ENCODE measurements around the gene CCL2. TPM values are rescaled to one million over a fixed set of nuclear protein-coding genes. Genes with fewer than 3 reads are reported as not detected.

CCL2 gene
- total RNA-seq, 1 donor from 2014 or later, result 1,495 TPM

DNA sequence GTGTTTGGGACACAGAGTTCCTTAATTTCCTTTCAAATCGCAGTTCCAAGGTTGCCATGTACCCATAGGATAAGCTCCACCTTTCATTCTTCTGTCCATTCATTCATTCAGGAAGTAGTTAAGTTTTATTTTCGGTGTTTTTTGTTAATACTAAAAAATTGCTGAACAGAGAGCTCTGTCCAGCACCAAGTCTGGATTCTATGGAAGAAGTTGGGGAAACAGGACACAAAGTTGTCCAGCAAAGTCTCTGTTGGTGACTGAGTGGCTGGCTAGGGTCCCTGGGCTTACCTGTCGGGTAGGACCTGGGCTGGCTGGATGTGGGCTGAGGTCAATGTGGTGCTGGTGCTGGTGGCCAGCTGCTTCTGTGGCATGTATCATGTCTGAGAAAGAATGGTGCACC is 17.6 kb upstream of the CCL2 start:
- DNase-seq (ENCODE audit: extremely low read depth, low read depth, low spot score), result no peak

DNA sequence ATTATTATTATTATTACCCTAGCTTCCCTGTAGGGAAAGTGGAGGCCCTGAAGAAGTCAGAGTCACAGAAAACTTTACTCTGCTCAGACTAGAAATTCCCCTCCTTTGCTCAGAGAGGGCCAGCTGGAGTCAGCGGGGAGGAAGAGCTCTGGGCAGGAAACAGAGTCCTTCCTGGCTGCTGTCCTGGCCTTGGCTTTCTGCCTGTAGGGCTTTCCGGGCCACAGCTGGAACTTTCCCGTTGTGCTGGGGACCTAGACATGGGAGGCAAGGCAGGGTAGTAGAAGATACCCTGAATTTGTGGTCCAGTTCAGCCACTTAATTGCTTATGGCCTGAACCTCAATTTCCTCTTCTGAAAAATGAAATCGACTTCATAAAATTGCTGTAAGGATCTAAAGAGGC is 14.0 kb upstream of the CCL2 start:
- DNase-seq (ENCODE audit: extremely low read depth, low read depth, low spot score), result no peak

DNA sequence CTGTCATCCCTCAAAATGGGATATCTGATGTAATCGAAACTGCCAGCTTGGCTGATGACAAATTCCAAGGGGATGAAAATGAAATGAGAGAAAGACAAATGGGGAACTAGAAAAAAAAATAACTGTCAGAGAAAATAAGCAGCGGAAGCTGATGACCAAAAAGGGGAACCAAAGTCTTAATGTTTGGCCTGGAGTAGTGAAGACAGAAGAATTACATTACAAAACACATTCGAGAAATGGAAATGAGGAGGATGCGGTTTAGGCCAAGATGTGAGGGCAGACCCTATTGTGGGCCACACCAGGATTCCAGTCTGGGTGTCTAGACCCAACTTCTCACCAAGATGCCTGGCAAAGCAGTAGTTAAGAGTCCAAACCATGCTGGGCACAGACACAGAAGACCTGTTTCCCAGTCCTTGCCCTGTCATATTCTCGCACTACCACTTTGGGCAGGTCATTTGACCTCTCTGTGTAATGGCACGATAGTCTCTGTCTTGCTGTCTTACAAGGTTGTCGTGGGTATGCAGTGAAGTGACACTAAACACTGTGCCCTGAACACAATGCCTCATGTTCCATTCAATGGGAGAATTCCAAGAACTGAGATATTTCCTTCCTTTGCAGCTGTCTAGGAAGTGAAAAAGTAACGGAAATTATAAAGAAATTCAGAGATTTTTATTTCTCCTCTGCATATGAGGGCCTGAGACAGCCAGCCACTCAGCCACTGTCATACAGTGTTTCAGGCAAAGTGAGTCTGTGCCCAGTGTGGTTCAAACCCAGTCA is 12.3 kb upstream of the CCL2 start:
- no peak for DNase-seq (ENCODE audit: extremely low read depth, low read depth, low spot score)

DNA sequence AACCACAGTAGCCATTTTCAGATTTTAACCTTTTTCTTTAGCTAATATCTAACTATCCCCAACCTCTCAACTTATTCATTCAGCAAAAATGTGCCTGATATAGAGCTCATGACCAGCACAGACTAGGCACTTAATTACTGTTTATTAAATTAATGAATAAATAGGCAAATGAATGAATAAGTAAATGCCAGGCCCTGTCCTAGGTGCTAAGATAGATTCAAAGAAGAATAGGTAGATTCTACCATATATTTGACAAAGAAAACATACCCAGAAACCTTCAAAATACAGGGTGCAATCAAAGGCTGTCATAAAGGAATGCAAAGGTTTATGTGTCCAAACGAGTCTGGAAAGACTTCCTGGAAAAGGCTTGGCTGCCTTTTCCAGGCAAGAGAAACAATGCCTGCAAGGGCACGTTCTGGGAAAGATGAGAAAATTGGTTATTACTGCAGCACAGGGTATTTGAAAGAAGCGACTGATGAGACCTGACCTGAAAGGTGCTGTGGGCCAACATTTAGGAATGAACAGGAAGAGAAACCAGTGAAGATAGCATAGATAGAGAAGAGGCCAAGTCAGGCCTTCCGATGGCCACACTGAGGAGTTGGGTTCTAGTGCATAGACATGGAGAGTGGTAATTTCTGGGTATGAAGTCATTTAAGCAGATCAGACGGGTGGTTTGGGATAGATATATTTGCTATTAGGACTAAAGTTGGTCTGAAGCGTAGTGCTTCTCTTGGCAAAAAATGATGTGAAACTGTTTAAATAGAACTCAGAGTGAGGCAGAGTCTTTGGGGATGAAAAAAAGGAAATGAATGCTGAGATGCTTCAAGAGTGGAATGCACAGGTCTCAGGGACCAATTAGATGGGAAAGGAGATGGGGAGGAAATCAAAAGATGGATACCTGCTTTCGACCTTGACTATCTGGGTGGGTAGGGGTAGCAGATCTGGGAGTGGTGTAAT is 11.4 kb upstream of the CCL2 start:
- no peak for DNase-seq (ENCODE audit: extremely low read depth, low read depth, low spot score)

DNA sequence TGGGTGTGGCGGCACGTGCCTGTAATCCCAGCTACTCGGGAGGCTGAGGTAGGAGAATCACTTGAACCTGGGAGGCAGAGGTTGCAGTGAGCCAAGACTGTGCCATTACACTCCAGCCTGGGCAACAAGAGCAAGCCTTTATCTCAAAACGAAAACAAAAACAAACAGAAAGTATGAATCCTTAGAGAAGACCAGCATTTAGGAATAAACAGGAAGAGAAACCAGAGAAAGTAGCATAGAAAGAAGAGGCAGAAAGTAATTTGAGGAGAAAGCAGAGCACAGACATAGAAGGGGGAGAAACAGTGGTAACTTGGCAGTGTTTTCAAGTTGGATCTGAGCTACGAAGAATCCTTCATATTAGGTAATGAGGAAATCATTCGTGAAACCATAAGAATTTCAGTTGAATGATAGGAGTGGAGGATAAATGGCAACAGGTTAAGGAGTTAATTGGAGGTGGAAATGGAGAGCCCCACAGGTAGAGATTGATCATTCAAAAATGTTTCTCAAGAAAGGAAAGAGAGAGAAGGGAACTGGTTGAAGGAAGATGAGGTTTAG is 9.7 kb upstream of the CCL2 start:
- no peak for DNase-seq (ENCODE audit: extremely low read depth, low read depth, low spot score)

DNA sequence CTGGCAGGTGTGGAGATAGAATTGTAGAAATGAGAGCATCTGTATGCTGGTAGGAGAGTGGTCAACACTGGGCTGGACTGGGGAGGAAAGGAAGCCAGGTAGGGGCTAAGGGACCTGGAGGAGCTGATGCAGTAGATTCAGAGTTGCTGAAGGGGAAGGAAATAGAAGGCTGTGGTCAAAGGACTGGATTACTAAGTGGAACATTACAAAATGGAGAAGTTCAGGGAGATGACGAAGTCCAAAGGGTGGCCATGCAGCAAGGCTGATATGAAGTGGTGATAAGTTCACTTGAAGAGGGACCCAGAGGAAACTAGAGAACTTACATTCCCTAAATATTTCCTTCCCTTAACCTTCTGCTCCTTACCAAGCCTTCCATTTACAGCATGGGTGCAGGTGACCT is 8.6 kb upstream of the CCL2 start:
- DNase-seq (ENCODE audit: extremely low read depth, low read depth, low spot score), result no peak

DNA sequence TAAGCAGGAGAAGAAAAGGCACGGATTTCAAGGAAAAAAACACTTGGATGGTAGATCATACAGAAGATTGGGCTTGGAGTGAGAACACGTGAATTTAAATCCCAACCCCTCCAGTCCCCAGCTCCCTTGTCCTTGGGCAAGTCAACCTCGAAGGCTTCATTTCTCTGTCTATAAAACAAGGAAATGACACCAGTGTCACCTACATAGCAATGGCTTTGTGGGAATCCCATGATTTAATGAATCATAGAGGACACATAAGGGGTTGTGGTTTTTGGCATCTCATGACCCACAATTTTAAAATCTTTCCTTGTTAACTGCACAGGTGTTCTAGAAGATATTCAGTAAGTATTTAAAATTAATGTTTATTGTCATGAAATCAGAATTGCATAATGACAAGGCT is 8.2 kb upstream of the CCL2 start:
- DNase-seq (ENCODE audit: extremely low read depth, low read depth, low spot score), result no peak

DNA sequence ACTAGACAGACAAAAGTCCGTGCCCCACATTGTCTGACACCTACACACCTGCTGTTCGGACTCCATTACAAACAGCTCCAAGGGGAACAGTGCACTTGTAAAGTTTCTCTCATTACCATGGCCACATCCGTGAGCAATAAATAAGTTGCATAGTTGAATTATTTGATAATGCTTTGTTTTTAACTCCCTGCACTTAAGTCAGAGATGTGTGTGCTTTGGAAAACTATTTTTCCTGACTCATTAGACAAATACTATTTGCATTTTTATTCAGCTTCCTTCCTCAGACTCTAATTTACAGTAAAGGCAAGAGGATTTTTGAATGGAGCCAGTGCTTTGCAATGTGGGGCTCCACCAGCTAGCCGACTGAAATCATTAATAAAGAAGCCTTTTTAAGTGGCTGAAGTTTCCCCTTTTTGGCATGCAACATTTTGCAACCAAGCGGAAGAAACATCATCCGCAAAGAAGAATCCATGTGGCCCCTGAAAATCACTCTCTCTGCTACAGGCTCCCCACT is 6.5 kb upstream of the CCL2 start:
- DNase-seq (ENCODE audit: extremely low read depth, low read depth, low spot score), result no peak

DNA sequence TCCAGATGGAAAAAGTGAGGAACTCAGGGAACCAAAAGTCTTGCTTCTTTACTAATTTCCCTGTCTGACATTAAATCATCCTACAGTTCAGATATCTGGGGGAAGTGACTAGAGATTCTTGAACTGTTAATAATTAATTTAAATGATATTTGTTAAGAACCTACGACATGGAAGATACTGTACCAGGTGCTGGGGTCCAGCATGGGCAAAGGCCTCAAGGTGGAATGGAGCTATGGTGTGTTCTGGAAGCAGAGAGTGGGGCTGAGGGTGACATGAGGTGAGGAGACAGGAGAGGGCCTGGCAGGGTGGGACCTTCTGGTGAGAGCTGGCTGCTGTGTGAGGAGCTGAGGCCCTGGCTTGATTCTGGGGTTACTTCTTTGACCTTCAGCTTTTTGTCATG is 6.0 kb upstream of the CCL2 start:
- no peak for DNase-seq (ENCODE audit: extremely low read depth, low read depth, low spot score)

DNA sequence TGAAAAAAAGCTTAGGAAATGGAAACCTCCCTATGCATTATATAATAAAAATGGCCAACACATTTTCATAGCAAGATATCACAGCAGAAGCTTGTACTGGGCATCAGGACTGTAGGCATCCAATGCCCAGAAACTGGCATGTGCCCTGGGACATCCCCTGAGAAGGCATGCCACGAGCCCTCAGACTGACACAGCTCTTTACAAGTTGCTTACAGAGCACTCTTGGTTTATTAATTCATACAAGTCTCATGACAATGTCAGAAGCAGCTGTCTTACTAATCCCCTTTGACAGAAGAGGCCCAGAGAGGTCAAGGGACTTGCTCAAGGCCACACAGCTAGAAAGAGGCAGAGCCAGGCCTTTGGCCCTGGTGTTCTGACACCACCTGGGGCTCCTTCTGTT is 5.6 kb upstream of the CCL2 start:
- no peak for DNase-seq (ENCODE audit: extremely low read depth, low read depth, low spot score)

DNA sequence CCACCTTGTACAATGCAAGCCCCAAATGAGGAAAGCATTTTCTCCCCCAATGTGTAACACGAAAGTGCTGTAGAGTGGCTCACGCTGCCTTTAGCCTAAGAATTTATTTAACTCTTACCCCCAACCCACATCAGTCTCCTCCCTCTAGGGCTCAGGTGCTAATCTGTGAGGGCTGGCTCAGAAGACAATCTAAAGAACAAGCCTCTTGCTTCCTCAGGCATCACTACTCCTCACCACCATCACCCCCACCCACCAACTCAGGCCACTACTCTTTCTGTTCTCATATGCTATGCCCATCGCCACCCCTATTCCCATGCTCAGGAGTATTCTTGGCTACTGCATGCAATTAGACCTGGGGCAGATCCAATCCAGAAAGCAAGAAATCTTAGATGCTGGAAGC is 3.9 kb upstream of the CCL2 start:
- no peak for DNase-seq (ENCODE audit: extremely low read depth, low read depth, low spot score)

DNA sequence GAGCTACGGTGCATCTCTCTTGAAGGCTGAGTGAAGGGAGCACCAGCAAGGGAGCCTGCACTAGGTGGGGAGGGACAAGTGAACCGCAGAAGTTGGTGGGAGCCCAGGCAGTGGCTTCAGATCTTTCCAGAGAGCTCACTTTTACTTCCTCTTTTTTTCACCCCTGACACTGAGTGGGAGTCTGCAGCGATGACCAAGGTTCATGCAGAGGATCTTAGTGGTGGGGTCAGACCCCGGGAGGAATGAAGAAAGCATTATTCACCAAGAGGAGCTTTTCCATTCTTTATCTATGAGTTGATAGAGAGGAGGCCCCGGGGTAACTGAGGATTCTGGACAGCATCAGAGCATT is 3.0 kb upstream of the CCL2 start:
- DNase-seq (ENCODE audit: extremely low read depth, low read depth, low spot score), result no peak

DNA sequence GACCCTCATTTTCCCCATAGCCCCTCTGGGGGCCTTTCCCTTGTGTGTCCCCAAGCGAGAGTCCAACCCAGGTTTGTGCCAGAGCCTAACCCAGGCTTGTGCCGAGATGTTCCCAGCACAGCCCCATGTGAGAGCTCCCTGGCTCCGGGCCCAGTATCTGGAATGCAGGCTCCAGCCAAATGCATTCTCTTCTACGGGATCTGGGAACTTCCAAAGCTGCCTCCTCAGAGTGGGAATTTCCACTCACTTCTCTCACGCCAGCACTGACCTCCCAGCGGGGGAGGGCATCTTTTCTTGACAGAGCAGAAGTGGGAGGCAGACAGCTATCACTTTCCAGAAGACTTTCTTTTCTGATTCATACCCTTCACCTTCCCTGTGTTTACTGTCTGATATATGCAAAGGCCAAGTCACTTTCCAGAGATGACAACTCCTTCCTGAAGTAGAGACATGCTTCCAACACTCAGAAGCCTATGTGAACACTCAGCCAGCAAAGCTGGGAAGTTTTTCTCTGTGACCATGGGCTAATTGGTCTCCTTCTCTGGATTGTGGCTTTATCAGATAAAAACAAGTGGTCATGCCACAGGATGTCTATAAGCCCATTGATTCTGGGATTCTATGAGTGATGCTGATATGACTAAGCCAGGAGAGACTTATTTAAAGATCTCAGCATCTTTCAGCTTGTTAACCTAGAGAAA is 2.5 kb upstream of the CCL2 start:
- DNase-seq (ENCODE audit: extremely low read depth, low read depth, low spot score), result no peak

DNA sequence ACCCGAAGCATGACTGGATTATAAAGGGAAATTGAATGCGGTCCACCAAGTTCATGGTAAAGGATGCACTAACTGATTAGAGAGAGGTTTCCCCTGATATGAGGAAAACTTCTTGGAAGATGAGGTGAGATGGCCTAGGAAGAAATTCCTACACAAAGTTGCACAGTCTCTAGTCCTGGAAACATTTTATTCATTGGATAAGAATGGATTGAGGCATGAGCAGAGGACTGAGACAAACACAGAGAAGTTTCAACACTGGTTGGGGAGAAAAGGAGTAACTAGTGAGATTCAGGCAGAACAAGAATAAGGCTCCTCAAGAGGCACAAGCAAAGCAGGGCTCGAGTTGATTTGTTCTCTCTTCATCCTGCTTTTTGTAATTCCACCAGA is 2.0 kb upstream of the CCL2 start:
- DNase-seq (ENCODE audit: extremely low read depth, low read depth, low spot score), result no peak

DNA sequence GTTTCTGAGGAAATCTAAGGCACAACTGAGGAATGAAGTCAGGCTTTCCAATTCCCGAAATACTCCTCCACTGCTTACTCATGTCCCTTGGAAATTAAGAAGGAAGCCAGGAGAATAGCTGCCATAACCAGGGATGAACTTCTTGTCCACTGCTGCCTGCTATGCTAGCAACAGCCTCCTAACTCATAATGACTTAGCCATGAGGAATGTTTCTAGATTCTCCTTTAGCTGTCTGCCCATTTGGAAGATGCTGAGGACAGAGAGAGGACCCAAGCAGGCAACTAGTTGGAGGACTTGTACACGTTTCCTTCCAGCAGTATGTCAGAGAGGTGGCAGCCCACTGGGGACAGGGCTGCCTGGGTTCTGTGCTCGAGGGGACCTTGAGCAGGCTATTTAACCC is 939 bp upstream of the CCL2 start:
- DNase-seq (ENCODE audit: extremely low read depth, low read depth, low spot score), result no peak

DNA sequence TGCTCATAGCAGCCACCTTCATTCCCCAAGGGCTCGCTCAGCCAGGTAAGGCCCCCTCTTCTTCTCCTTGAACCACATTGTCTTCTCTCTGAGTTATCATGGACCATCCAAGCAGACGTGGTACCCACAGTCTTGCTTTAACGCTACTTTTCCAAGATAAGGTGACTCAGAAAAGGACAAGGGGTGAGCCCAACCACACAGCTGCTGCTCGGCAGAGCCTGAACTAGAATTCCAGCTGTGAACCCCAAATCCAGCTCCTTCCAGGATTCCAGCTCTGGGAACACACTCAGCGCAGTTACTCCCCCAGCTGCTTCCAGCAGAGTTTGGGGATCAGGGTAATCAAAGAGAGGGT is 272 bp downstream of the CCL2 start:
- no peak for DNase-seq (ENCODE audit: extremely low read depth, low read depth, low spot score)

DNA sequence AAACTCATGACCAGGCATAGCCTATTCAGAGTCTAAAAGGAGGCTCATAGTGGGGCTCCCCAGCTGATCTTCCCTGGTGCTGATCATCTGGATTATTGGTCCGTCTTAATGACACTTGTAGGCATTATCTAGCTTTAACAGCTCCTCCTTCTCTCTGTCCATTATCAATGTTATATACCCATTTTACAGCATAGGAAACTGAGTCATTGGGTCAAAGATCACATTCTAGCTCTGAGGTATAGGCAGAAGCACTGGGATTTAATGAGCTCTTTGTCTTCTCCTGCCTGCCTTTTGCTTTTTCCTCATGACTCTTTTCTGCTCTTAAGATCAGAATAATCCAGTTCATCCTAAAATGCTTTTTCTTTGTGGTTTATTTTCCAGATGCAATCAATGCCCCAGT is 756 bp downstream of the CCL2 start:
- DNase-seq (ENCODE audit: extremely low read depth, low read depth, low spot score), result no peak

DNA sequence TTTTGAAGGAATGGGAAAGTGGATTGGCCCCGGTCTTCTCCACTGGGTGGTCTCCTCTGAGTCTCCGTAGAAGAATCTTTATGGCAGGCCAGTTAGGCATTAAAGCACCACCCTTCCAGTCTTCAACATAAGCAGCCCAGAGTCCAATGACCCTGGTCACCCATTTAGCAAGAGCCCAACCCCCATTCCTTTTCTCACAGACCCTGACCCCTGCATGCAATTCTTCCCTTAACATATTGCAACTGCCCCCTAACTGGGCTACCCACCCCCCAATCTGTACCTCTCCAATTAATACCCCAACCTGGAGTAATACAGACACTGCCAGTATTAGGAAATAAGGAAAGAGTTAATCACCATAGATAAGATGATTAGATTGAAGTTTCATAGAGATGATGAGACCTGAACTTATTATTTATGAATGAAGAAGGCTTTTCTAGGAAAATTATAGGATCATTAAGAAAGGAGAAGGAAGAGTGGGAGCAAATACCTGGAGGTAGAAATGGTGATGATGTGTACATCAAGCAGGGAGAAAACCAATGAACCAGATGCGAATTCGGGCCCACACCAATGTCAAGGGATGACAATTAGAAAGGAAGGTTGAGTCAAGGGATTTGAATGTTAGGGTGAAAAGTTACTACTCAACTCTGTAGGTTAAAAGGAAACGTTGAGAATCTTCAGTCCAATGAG is 2.4 kb downstream of the CCL2 start:
- DNase-seq (ENCODE audit: extremely low read depth, low read depth, low spot score), result no peak

DNA sequence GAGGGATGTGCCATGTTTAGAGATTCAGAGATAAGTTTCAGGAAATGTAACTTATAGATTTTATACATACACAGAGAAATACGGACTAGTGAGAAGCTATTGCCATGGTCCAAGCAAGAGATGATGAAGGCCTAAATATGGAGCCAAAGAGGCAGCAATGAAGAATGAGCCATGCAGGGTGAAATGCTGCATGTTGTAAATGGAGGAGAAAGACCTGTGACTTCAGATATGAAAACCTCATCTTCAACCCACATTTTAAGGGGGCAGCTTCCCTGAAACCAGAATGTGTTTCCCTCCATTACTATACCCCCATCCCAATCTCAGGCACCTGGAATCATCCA is 2.9 kb downstream of the CCL2 start:
- no peak for DNase-seq (ENCODE audit: extremely low read depth, low read depth, low spot score)

DNA sequence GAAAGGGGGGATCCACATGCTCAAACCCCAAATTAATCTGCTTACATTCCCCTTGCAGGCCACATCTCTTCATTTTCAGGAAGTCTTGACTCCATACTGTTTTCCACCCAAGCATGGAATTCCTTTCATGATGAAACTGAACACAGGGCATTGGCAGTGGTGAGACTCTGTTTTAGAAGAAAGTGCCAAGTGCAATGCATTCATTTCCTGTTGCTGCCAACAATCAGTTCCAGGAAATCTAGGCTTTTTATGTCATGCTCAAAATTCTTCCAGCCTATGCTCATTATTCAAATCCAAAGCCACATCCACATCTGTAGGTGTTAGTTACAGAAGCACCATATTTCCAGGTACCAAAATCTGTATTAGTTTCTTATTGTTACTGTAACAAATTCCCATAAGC is 4.1 kb downstream of the CCL2 start:
- DNase-seq (ENCODE audit: extremely low read depth, low read depth, low spot score), result no peak

DNA sequence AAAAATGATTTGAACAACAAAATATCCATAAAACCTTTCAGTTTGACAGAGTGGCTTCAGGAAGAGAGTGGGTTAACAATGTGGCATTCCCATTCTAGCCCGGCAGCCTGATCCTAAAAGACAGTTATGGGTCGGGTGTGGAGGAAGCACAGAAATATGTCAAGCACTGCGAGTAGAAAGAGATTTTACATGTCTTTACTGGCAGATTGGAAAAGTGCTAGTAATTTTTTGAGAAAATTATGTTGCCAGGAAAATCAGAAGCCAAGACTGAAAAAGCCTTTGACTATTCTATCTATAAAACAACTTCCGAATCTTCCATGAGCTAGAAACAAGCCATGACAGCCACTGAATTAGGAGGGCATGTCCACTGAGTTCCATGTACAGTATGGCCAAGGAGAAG is 5.8 kb downstream of the CCL2 start:
- DNase-seq (ENCODE audit: extremely low read depth, low read depth, low spot score), result no peak

Data from glomerular endothelial cell (primary cell).